HG03571 (cell line): ENCODE results near the gene LORICRIN.

Experiments
- ATAC-seq: cut with Tn5 transposase; IDR thresholded peaks from one replicate; pipeline ENCODE4 v1.9.1; 2021; ENCODE audit not compliant: unreplicated experiment

LORICRIN gene

DNA sequence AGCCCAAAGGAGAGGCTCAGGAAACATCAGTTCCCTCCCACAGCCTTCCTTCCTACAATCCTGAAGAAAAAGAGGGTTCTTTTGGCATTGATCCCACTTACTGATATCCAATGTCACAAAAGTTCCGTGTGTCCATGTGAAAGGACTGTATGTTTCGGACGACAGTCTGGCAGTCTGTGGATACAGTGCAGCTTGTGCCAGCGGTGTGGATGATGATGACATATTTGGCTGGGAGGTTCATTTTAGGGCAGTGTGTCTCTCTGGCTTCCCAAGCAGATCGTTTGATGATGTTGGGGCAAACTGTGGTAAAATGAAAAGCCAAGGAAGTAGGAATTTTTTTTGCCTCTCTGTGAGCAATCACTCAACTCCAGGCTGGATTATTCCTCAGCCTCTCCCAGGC, 42.8 kb downstream of the LORICRIN start:
- ATAC-seq, result no peak

DNA sequence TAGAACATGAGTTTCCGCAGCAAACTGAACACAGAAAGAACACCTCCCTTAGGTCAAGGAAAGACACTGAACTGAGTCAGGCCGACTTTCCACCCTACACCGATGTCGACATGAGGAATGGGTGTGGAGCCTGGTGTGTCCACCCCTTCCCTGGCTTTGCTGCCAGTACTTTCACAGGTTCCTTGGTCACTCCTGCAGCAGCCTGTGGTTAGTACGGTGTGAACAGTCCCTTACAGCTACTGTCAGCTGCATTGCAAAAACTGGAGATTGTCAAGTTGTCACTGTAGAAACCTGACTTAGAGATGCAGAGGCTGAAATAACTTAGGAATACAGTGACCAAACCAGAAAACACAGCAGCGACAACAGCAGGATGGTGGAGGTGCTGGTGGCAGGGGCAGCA, 46.2 kb downstream of the LORICRIN start:
- ATAC-seq, result no peak

DNA sequence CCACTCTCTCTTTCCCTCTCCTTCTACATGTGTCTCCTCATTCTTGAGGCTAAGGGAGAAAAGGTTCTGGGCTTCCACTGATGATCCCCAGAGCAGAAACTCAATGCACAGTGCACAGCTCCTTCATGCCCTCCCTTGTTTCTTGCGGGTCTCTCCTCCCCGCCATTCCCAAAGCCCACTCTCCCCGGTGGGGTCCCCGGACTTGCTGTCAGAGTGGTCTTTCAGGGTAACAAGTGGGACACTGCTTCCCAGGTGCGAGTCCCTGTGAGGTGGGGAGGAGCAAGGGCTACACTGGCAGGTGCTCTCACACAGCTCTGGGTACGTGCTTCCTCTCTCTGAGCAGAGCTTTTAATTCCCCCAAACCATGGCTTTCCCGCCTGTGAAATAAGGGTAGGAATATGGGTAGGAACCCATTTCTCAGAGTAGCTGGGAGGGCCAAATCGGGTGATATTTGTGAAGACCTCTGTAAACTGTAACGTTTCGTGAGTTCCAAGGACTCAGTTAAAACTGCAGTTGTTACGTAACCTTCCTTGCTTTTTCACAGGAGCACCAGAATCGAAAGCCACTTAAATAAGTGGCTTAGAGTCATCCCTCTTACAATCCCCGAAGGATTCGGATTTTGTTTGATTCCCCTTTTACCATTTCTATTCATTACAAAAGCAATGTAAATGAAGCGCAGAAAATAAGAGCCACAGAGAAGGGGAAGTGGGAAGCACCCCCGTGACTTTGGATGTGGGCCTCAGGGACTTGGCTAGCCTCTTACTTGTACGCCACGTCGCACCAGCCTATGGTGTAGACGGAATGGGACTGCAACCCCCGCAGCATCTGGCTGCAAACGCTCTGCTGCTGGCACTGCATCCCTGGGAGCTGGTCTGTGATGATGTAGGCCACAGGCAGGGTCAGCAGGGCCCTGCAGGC, 47.1 kb downstream of the LORICRIN start:
- no peak for ATAC-seq

DNA sequence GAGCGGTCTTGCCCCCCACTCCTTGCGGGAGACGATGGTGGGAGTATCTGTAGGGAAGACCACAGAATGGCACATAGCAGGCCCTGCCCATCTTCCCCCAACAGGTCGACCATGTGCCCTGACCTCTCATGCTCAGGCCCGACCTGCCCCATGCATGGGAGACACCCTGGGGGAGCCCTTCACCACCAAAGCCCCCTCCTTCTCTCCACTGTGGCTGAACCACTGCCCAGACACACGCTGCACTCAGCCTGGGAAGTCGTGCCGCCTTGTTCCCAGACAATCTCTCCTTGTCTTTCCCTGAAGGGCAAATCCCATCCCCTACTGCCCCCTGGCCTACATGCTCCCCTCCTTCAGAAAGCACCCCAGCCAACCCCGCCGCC, 47.7 kb downstream of the LORICRIN start:
- ATAC-seq, result no peak

DNA sequence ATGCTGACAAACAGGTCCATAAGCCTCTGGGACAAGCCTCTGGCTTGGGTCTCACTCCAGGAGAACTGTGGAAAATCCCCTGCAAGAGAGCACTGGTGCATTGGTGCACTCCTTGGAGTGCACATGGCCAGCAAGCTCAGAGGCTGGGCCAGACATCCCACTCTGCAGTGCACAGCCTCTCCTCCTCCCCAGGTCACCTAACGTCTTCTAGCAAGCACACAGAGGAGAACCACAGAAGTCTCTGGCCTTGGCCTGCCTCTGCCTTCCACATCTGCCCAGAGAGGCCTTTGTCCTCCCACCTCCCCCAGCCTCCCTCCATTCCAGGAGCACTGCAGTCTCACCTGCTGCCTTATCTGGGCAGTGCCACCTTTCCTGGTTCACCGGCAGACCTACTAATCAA, 49.1 kb downstream of the LORICRIN start:
- ATAC-seq, result no peak

DNA sequence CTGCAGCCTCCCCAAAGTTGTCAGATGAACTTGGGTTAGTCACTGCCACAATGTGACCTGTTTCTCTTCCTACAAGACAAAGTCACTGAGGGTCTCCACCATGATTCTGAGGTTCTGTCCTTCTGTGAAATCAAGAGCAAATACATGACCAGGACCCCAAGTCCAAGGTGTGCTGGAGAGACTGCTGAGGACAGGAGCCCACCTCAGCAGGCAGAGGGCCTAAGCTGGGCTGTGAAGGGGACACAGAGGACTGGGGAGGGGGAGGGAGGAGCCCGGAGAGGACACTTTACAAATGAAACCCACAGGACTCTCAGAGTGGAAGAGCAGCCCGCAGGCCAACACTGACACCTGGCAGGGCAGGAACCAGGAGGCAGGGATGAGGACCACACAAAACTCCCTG, 50.0 kb downstream of the LORICRIN start:
- ATAC-seq, result no peak

DNA sequence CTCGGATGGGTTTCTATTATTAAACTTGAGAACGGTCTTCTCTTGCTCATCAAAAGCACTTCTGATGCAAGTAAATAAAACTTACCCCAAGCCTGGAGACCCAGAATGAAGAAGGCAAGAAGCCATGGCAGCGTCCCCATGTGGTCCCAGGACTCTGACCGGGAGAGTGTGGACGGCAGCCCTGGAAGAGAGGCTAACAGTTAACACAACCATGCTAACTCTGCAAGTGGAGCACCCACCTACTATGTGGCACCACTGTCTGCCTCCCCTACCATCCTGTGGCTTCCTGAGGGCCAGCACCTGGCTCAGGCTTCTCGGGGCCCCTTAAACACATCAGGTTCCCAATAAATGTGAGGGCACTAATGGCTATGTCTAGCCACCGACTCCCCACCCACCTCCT, 51.0 kb downstream of the LORICRIN start:
- ATAC-seq, result no peak
